Left ventricle myocardium inferior (tissue), 1 donor: ENCODE measurements around the gene CAMKMT. TPM values are rescaled to one million over a fixed set of nuclear protein-coding genes. Genes with fewer than 3 reads are reported as not detected.

ENCODE experiments used
- DNase-seq: peaks from one replicate; pipeline ENCODE4 v3.0.0-alpha.2; 2020
- H3K27ac ChIP-seq: fragments of 200-600 bp; replicated peaks from 2 replicates; pipeline ENCODE4 v1.8.0; 2021
- H3K27me3 ChIP-seq: fragments of 200-600 bp; 2 replicates; pipeline ENCODE4 v1.8.0; 2021; ENCODE audit warnings: low read depth
- H3K36me3 ChIP-seq: fragments of 200-600 bp; 2 replicates; pipeline ENCODE4 v1.8.0; 2021
- H3K4me1 ChIP-seq: fragments of 200-600 bp; 2 replicates; pipeline ENCODE4 v1.8.0; 2021
- H3K4me3 ChIP-seq: fragments of 200-600 bp; 2 replicates; pipeline ENCODE4 v1.8.0; 2021; ENCODE audit warnings: mild to moderate bottlenecking, moderate library complexity
- H3K9me3 ChIP-seq: fragments of 200-600 bp; replicated peaks from 2 replicates; pipeline ENCODE4 v1.8.0; 2021
- CTCF ChIP-seq: fragments of 200-600 bp; IDR thresholded peaks from 2 replicates; pipeline ENCODE4 v1.8.0; 2021; ENCODE audit warnings: antibody characterized with exemption, mild to moderate bottlenecking, borderline replicate concordance
- intact Hi-C: fragments of 100-400 bp; cut with micrococcal nuclease; formaldehyde crosslinking; loops from one replicate; pipeline ENCODE4 v1.11.0; 2022
- total RNA-seq: library from RNA; stranded (reverse); fragmentation: NEBNext Ultra II Directional; extraction: Animal tissue kit (Norgen Biotek cat#: 25700); gene quantifications from one replicate; pipeline ENCODE4 v1.2.1, GENCODE V29; 2021
- donor health status: DM: no; HTN: yes; CAD: no; lungs with severe emphysema.

Gene CAMKMT
- total RNA-seq, 1 donor from 2014 or later: 4.8 TPM

- Histone ChIP-seq H3K36me3 (no peaks in the 10 kb centered on the region), H3K4me3 (peak overlapping the region; percentile 45), H3K27ac (no peak overlapping the region), H3K4me1 (peaks cover 32% of the 10 kb centered on the region), H3K9me3 (no peaks in the 10 kb centered on the region), H3K27me3 (no peaks in the 10 kb centered on the region)
- intact Hi-C loops: no loop called here
- no peak for DNase-seq
- TF ChIP-seq CTCF: no peak
These were observed 255.0 kb downstream of the CAMKMT start for GRCh38 chr2:44616667-44617155.

DNA sequence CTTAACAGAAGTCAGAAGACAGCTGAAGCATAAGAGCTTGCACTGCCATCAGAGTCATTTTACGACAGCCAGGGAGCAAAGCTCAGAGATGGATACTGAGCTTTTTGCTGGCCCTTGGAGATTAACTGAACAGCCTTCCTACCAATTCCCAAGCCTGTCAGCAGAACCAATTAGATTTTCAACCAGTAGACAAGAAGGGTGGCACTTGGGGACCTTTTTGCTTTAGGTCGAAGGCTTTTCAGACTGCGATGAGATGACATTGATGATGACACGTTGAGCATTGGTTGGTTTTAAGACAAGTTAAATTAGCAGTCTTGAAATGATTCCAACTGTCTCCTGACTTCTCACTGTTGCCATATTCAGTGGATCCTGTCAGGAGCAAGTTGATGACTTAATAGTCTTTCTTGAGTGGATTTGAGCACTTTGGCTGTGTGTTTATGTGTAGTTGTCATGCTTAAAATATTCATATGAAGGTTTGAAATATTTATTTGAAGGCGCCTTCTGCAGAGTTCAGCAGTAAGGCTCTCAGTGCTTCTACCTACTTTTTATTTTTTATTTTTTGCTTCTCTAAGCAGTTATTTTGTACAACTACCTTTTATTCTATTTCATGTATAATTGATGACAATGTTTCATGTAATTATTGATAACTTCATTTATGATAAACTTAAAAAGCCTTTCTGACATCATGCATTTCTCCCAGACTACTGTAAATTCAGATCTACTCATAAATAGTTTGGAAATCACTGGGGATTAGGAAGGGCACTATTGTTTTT lies 256.7 kb downstream of the CAMKMT start:
- no peak for TF ChIP-seq CTCF
- intact Hi-C loops: no loop called here
- no peaks in the 10 kb centered on the region for H3K9me3 ChIP-seq
- H3K36me3 ChIP-seq: no peaks in the 10 kb centered on the region
- H3K27ac ChIP-seq: no peak overlapping the region
- H3K4me1 ChIP-seq: peaks cover 32% of the 10 kb centered on the region
- H3K4me3 ChIP-seq: no peak overlapping the region
- no peak for DNase-seq
- no peaks in the 10 kb centered on the region for H3K27me3 ChIP-seq

DNA sequence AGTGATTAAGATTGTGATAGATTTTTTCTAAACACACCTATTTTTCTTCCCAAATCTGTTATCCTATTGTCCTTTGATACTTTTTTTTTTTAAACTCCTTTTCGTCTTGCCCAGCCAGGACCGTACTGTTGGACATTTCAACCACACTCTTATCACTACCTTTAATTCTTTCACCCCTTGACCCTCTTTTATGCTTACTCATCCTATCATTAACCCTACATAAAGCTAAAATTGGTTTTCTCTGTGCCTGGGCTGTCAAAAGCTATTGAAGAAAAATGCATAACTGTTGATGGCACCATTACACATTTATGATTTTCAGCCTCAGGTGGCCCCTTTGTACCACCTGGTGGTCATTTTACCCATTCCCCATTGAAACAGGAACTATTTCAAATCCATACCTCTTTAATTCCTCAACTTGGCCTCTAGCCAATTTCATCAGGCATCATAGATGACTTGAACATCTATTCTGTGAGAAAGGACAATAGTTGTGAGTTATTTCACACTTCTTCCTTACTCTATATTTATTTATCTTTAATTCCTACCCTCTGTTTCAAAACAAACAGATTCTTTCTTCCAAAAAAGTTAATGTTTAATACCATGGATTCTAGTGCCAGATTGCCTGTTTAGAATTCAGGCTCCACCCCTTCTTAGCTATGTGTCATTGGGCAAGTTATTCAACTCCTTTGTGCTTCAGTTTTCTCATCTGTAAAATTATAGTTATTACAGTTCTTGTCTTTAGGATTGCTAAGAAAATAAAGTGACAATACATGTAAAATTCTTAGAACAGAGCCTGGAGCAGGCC lies 258.6 kb downstream of the CAMKMT start:
- Histone ChIP-seq H3K4me3 (no peak overlapping the region), H3K27me3 (no peaks in the 10 kb centered on the region), H3K36me3 (no peaks in the 10 kb centered on the region), H3K9me3 (peaks cover 6% of the 10 kb centered on the region), H3K27ac (no peak overlapping the region), H3K4me1 (peaks cover 32% of the 10 kb centered on the region)
- intact Hi-C loops: no loop called here
- no peak for TF ChIP-seq CTCF
- no peak for DNase-seq

DNA sequence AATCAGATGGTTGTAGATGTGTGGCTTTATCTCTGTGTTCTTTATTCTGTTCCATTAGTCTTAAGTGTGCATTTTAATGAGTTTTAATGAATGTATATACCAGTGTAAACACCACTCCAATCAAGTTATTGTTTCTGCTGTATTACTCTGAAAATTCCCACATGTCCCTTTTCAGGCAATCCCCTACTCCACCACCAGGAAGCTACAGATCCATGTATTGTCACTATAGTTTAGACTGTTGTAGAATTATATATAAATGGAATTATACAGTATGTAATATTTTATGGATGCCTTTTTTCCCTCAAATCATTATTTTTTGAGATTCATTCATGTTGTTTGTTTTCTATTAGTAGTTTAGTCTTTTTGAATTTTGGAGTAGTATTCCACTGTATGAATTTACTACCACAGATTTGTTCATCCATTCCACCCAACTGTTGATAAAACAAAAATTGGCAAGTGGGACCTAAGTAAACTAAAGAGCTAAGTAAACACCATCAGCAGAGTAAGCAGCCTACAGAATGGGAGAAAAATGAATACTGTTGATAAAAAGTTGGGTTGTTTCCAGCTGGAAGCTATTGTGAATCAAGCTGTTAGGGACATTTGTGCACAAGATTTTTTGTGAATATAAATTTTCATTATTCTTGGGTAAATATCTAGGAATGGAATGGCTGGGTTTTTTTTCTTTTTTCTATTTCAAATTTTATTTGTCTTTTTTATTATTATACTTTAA lies 262.0 kb downstream of the CAMKMT start:
- Histone ChIP-seq H3K27ac (no peak overlapping the region), H3K9me3 (peaks cover 13% of the 10 kb centered on the region), H3K4me1 (peaks cover 1% of the 10 kb centered on the region), H3K27me3 (no peaks in the 10 kb centered on the region), H3K36me3 (no peaks in the 10 kb centered on the region), H3K4me3 (no peak overlapping the region)
- TF ChIP-seq CTCF: no peak
- no peak for DNase-seq
- intact Hi-C loops: no loop called here

DNA sequence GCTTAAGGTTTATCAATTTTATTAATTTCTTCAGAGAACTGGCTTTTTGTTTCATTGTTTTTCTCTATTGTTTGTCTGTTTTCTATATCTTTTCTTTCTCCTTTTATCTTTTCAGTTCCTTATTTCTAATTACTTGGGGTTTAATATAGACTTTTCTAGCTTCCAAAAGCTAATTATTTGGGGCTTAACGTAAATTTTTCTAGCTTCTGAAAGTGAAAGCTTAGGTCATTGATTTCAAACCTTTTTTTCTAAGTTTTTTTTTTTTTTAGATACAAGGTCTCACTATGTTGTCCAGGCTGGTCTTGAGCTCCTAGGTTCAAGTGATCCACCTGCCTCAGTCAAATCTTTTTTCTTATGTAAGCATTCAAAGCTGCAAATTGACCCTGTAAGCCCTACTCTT lies 266.6 kb downstream of the CAMKMT start:
- no peaks in the 10 kb centered on the region for H3K27me3 ChIP-seq
- DNase-seq: no peak
- intact Hi-C loops: no loop called here
- TF ChIP-seq CTCF: no peak
- H3K9me3 ChIP-seq: peaks cover 24% of the 10 kb centered on the region
- no peak overlapping the region for H3K27ac ChIP-seq
- H3K36me3 ChIP-seq: no peaks in the 10 kb centered on the region
- no peak overlapping the region for H3K4me3 ChIP-seq
- H3K4me1 ChIP-seq: no peaks in the 10 kb centered on the region
